GM12801 (cell line): ENCODE results near the gene GULP1.

Experiments
- CTCF ChIP-seq: IDR thresholded peaks from one replicate; pipeline ENCODE4 v1.5.1; 2011; ENCODE audit warnings: control low read depth; ENCODE audit not compliant: insufficient read length; ENCODE audit errors: extremely low read depth

The GULP1 gene

GRCh38 chr2:188291617-188292347 lies at the start of gene GULP1:
Gene GULP1, plus strand, starts transcription at chr2:188291874. Its CDS starts 185,829 bp downstream, at chr2:188477703.
- TF ChIP-seq CTCF: no peak

- no peak for TF ChIP-seq CTCF
These were observed 48.3 kb upstream of the GULP1 start for GRCh38 chr2:188243381-188243780.

- TF ChIP-seq CTCF: no peak
These were observed 47.3 kb upstream of the GULP1 start for GRCh38 chr2:188244383-188244782.

- TF ChIP-seq CTCF: no peak
These were observed 46.4 kb upstream of the GULP1 start for GRCh38 chr2:188245230-188245629.

- no peak for TF ChIP-seq CTCF
These were observed 43.2 kb upstream of the GULP1 start for GRCh38 chr2:188248513-188248912.

GRCh38 chr2:188251034-188251433 lies 40.6 kb upstream of the GULP1 start:
- TF ChIP-seq CTCF: no peak

GRCh38 chr2:188256420-188256819 lies 35.3 kb upstream of the GULP1 start:
- no peak for TF ChIP-seq CTCF
